ENCODE measurements around the gene KATNB1. TPM values are rescaled to one million over a fixed set of nuclear protein-coding genes. Genes with fewer than 3 reads are reported as not detected.

KATNB1 gene
- total RNA-seq, 1 experiment from 2014 or later, result 32.2 TPM

- TF ChIP-seq EGR1 (IDR thresholded peaks at IDR 0.05; ENCODE audit: low read depth), result no peak
Observed at GRCh38 chr16:57687363-57687929, 48.1 kb upstream of the KATNB1 start (continued).

DNA sequence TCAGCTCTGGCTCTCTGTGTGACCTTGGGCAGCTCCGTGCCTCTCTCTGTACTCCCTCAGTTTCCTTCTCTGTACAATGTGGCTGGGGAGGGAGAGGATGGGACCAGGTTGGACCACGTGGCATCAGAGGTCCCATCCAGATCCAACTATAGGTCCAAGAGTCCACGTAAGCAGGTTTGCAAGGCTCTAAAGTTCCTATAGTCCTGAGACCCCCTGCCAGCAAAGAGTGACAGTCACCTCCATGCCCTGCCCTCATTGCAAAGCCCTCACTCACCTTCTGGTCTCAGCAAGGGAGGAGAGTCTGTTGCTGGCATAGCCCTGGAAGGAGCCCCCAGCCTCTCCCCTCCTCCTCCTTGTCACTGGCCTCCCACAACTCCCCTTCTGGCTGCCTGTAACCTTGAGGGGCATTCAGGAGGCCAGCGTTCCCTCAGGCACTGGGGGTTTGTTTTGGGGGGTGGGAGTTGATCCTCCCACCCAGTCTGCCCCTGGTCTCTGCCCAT lies 47.0 kb upstream of the KATNB1 start:
- H4K20me1 ChIP-seq (ENCODE audit: insufficient read depth), result no peaks in the 10 kb centered on the region
- no peak overlapping the region for H3K27ac ChIP-seq (ENCODE audit: low read depth, low read length)
- no peak for DNase-seq (ENCODE audit: low read depth, low spot score)
- H3K36me3 ChIP-seq (ENCODE audit: control insufficient read depth in 1 of 2, insufficient read depth in 2 of 2, low read length in 2 of 2), result no peaks in the 10 kb centered on the region
- H3K27me3 ChIP-seq (ENCODE audit: insufficient read depth, low read length), result no peaks in the 10 kb centered on the region
- ChIA-PET POLR2A (no interaction called here), RAD21 (ENCODE audit: low non-redundant PET in 1 of 2, low total read pairs in 2 of 2, uncharacterized antibody in 2 of 2, unreplicated experiment in 2 of 2) (no interaction called here), CTCF (no interaction called here)
- no peak overlapping the region for H3K4me3 ChIP-seq (replicated peaks in 1 of 2; ENCODE audit: low read depth in 1 of 2, low read length in 2 of 2)
- H3K79me2 ChIP-seq (ENCODE audit: insufficient read depth, low read length), result no peaks in the 10 kb centered on the region
- H3K4me1 ChIP-seq (ENCODE audit: control insufficient read depth in 1 of 2, insufficient read depth in 2 of 2, low read length in 2 of 2), result no peaks in the 10 kb centered on the region
- H3K9ac ChIP-seq (ENCODE audit: low read length), result no peak overlapping the region
- H3K4me2 ChIP-seq (ENCODE audit: low read length), result no peak overlapping the region
- ATAC-seq, result no peak
- H2AFZ ChIP-seq (ENCODE audit: low read depth, low read length, poor library complexity, severe bottlenecking), result no peak overlapping the region
- H3K9me2 ChIP-seq (ENCODE audit: insufficient read depth), result no peaks in the 10 kb centered on the region
- TF ChIP-seq TCF7L2 (IDR thresholded peaks at IDR 0.05; ENCODE audit: borderline replicate concordance, extremely low read depth, insufficient read depth, insufficient read length), result no peak
- TF ChIP-seq, protein P1, sequence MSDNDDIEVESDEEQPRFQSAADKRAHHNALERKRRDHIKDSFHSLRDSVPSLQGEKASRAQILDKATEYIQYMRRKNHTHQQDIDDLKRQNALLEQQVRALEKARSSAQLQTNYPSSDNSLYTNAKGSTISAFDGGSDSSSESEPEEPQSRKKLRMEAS (IDR thresholded peaks at IDR 0.05), result no peak
- TF ChIP-seq CTCF (IDR thresholded peaks at IDR 0.05 in 2 of 3, conservative IDR thresholded peaks at IDR 0.05 in 1 of 3; ENCODE audit: borderline replicate concordance in 1 of 3, insufficient read depth in 1 of 3, low read depth in 2 of 3, low read length in 2 of 3), result no peak
- no peak for TF ChIP-seq SRF (IDR thresholded peaks at IDR 0.05; ENCODE audit: low read depth)
- no peak for TF ChIP-seq JUND (IDR thresholded peaks at IDR 0.05)
- no peak for TF ChIP-seq REST (IDR thresholded peaks at IDR 0.05; ENCODE audit: low read depth)
- no peak for TF ChIP-seq ELF1 (IDR thresholded peaks at IDR 0.05; ENCODE audit: borderline replicate concordance, low read depth)
- no TSS peak for BruUV-seq (replicated peaks)
- intact Hi-C loops (cut with micrococcal nuclease), result no loop called here
- no peaks in the 10 kb centered on the region for H3K9me3 ChIP-seq (ENCODE audit: control insufficient read depth in 1 of 2, insufficient read depth in 1 of 2, low read depth in 1 of 2, low read length in 2 of 2)
